GM19438 (cell line): ENCODE results near the gene VPS11.
"Not testable (repeated sequence)": the region's sequence is repeated elsewhere in the genome, so short reads cannot be mapped to it uniquely, and the experiment has no call there.

Experiments used
- ATAC-seq: cut with Tn5 transposase; IDR thresholded peaks from one replicate; pipeline ENCODE4 v1.9.1; 2021; ENCODE audit warnings: low read depth; ENCODE audit not compliant: unreplicated experiment

VPS11 gene

GRCh38 chr11:119067371-119068222 lies at the start of gene VPS11:
VPS11 (plus strand) TSS chr11:119067818; CDS start chr11:119067824, 6 bp downstream.
- ATAC-seq, result peak; percentile 93

GRCh38 chr11:119018074-119018938 lies 49.3 kb upstream of the VPS11 start, which contains the start of the genes RPS25 and TRAPPC4:
RPS25 (minus strand) TSS chr11:119018343; CDS start chr11:119018284, 59 bp downstream.
TRAPPC4 (plus strand) TSS chr11:119018766; CDS start chr11:119018796, 30 bp downstream.
- peak; percentile 85 for ATAC-seq

- no peak for ATAC-seq
Measured at GRCh38 chr11:119019996-119020395, 47.6 kb upstream of the VPS11 start.

- no peak for ATAC-seq
Measured at GRCh38 chr11:119021631-119022030, 46.0 kb upstream of the VPS11 start.

- no peak for ATAC-seq
Measured at GRCh38 chr11:119023741-119024140, 43.9 kb upstream of the VPS11 start.

- ATAC-seq, result no peak
Measured at GRCh38 chr11:119024430-119025098, 43.1 kb upstream of the VPS11 start.

- no peak for ATAC-seq
Measured at GRCh38 chr11:119025099-119025473, 42.5 kb upstream of the VPS11 start.

GRCh38 chr11:119025541-119025940 lies 42.1 kb upstream of the VPS11 start:
- ATAC-seq, result no peak

- no peak for ATAC-seq
Measured at GRCh38 chr11:119025978-119026766, 41.4 kb upstream of the VPS11 start.

GRCh38 chr11:119026970-119027369 lies 40.6 kb upstream of the VPS11 start:
- no peak for ATAC-seq

GRCh38 chr11:119027561-119028345 lies 39.9 kb upstream of the VPS11 start:
- ATAC-seq, result no peak

- ATAC-seq, result no peak
Measured at GRCh38 chr11:119028346-119029068, 39.1 kb upstream of the VPS11 start.

GRCh38 chr11:119029069-119029339 lies 38.6 kb upstream of the VPS11 start:
- ATAC-seq, result no peak

GRCh38 chr11:119029340-119030028 lies 38.1 kb upstream of the VPS11 start:
- ATAC-seq, result peak; percentile 6

- peak; percentile 18 for ATAC-seq
Measured at GRCh38 chr11:119030029-119030328, 37.6 kb upstream of the VPS11 start.

GRCh38 chr11:119030329-119031047 lies 37.1 kb upstream of the VPS11 start, which contains the start of gene SLC37A4:
SLC37A4 (minus strand) TSS chr11:119030877.
- peak; percentile 73 for ATAC-seq

GRCh38 chr11:119031912-119032280 lies 35.7 kb upstream of the VPS11 start:
- ATAC-seq, result no peak

- not testable (repeated sequence) for ATAC-seq
Measured at GRCh38 chr11:119033421-119033820, 34.2 kb upstream of the VPS11 start.
